Measurements from ENCODE around the gene ZBTB46.

ZBTB46 gene

DNA sequence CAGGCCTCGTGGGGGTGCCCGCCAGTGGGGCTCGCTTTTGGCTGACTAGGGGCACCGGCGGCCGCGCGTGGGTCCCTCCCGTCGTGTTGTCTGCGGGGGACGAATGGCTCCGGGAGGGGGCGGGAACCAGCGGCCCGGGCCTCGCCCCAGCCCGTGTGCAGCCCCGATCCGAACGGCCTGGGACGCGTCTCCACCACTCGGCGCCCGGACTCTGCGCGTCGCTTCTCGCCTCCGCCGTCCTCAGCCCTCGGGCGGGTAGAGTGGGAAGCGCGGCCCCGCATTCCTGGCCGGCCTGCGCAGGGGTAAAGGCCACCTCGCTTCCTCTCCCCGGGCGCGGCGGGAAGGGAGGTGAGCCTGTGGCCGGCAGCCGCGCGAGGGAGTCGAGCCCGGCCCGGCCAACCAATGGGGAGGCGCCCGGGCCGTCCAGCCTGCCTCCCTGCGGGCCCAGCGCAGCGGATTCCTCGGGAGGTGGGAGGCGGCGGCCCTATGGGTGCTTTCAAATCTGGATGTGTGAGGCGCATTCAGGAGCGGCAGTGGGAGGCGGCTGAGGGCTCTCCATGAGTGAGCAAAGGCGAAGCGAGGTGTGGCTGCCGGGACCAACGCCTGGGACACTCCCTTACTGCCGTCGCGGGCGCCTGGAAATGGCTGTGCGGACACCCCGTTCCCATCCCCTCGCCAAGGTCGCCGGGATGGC is 1.1 kb upstream of the ZBTB46 start:
- DNase-seq (ENCODE audit: extremely low read depth, low read depth), result no peak

DNA sequence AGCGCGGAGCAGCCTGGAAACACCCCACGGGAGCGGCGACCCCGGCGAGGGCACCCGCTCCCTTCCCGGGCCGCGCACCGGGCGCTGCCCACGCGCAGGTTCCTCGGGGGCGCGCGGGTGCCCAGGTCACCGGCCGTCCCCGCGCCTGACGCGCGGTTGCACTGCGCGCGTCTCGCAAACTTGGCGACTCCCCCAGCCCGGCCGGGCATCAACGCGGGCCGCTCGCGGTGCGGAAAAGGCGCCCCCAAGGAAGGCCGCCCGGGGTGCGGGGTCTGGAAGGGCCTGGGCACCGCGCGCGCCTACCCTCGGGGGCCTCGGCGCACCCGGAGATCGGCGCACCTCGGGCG is 555 bp upstream of the ZBTB46 start:
- DNase-seq (ENCODE audit: extremely low read depth, low read depth), result no peak

More for the DNA sequence above, 1.1 kb upstream of the ZBTB46 start:
- TF ChIP-seq, protein P1, sequence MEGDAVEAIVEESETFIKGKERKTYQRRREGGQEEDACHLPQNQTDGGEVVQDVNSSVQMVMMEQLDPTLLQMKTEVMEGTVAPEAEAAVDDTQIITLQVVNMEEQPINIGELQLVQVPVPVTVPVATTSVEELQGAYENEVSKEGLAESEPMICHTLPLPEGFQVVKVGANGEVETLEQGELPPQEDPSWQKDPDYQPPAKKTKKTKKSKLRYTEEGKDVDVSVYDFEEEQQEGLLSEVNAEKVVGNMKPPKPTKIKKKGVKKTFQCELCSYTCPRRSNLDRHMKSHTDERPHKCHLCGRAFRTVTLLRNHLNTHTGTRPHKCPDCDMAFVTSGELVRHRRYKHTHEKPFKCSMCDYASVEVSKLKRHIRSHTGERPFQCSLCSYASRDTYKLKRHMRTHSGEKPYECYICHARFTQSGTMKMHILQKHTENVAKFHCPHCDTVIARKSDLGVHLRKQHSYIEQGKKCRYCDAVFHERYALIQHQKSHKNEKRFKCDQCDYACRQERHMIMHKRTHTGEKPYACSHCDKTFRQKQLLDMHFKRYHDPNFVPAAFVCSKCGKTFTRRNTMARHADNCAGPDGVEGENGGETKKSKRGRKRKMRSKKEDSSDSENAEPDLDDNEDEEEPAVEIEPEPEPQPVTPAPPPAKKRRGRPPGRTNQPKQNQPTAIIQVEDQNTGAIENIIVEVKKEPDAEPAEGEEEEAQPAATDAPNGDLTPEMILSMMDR (IDR thresholded peaks at IDR 0.05; ENCODE audit: low read depth, low read length), result no peak

DNA sequence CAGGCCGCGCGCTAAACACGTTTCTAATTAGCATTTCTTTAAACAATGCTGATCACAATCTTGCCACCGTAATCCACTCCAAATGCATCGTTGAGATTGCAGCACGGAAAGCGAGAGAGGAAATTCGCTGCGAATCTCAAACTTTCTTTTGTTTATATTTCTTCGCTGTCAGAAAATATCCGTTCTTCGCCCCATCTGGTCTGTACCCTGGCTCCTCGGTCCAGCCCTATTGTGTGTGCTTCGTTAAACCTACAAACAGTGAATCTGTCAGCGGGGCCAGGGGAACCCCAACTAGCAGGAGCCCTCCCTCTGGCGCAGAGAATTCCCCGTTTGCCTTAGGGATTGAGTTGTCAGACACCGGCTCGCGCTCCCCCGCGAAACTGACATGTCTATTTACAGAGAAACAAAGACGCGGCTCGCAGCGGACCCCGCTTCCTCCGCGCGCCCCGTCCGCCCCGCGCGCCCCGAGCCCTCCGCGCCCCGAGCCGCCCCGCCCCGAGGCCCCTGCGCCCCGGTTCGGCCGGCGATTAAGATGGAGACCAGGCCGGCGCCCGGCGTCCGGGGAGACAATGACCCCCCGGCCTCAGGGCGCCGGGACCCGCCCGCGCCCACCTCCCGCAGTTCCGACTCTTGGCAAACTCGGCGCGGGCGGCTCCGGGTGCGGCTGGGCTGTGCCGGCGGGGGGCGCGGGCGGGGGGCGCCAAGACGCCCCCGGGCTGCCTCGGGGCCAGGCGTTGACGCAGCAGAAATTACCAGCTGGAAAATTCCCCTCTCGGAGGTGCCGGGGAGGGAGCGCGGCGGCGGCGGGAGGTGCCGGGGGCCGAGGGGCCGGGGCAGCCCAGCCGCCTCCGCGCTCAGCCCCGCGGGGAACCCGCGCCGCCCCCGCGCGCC is 874 bp downstream of the ZBTB46 start:
- no peak for DNase-seq (ENCODE audit: extremely low read depth, low read depth)
- TF ChIP-seq, protein P1 (IDR thresholded peaks at IDR 0.05; ENCODE audit: low read depth, low read length), result no peak

More for the DNA sequence above, 555 bp upstream of the ZBTB46 start:
- TF ChIP-seq, protein P1 (IDR thresholded peaks at IDR 0.05; ENCODE audit: low read depth, low read length), result no peak

DNA sequence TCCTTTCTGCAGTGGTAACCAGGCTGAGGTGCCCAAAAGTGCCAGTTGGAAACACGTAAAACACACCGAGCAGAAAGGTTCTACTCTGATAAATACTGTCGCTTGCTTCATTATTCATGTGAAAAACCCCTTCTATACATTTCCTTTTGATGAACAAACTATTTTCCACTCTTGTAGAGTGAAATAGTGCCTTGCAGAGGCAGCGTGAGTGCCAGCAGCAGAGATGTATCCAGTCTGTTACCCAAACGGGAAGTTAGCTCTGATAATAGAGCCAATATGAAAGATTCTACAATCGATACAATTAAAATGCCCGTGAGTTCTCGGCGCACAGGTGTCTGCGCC is 1.5 kb downstream of the ZBTB46 start:
- TF ChIP-seq, protein P1 (IDR thresholded peaks at IDR 0.05; ENCODE audit: low read depth, low read length), result no peak
- no peak for DNase-seq (ENCODE audit: extremely low read depth, low read depth)

DNA sequence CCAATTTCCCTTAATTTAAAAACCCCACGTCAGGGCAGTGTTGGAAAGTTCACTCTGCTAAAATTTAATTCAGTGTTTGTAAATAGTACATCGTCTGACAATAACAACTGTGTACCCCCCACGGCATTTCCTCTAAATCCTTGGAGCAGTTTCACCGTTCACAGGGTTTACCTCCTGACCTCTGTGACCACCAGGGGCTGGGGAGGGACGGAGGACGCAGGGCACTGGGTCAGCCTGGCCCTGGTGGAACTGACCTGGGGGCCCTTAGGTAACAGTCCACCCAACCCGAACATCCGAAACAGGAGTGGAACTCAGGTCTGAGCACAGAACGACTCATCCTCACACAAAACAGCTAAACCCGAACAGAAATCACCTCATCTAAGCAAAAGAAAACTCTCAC is 2.1 kb downstream of the ZBTB46 start:
- TF ChIP-seq, protein P1 (IDR thresholded peaks at IDR 0.05; ENCODE audit: low read depth, low read length), result no peak
- no peak for DNase-seq (ENCODE audit: extremely low read depth, low read depth)

DNA sequence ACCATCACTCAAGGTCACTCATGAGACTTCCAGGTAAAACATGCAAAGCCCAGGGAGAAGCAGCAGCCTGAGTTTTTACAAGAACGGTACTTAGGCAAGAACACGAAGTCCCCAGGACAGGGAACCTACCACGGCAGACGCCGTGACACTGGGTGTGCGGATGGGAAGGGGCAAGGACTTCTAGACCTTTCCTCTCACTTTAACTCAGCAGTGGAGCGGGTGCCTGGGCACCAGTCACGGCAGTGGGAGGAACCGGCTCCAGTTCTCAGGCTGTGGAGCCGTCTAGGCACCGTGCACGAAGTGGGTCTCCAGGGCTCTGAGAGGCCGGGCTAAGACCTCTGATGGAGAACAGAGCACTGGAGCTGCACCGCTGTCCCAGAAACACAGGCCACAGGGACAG is 2.5 kb downstream of the ZBTB46 start:
- no peak for DNase-seq (ENCODE audit: extremely low read depth, low read depth)
- TF ChIP-seq, protein P1 (IDR thresholded peaks at IDR 0.05; ENCODE audit: low read depth, low read length), result no peak

DNA sequence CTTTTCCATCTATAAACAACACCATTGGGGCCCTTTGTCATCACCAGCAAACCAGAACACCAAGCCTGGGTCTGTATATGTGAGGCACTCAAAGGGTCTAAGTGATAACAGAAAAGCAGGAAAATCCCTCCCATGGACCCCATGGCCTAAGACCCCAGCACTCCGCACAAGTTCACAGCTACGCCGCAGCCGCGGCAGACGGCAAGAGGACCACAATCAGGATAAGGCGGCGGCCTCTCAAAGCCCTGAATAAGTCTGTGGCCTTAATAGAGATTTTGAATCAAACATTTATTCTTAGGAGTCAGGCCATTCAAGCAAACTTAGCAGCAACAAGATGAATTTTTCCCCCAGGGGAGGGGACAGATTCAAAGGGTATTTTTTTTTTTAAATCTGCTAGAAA is 2.9 kb downstream of the ZBTB46 start:
- TF ChIP-seq, protein P1 (IDR thresholded peaks at IDR 0.05; ENCODE audit: low read depth, low read length), result no peak
- DNase-seq (ENCODE audit: extremely low read depth, low read depth), result no peak

Measured in AG09319 (cell line).